Natural killer cell treated with Interleukin-12 subunit alpha and Interleukin-12 subunit beta and Interleukin-15 and Interleukin-18, amount 100 ng/mL, for 72 hours (primary cell): ENCODE results near the gene ADRA2C. TPM values are rescaled to one million over a fixed set of nuclear protein-coding genes. Genes with fewer than 3 reads are reported as not detected.
A peak's percentile ranks its signal among the peaks of the same experiment; 100 is the strongest.

Experiments
- ATAC-seq, 2 donors: fragments of 150-1000 bp; cut with Tn5 transposase in 1 of 2; sonication (Bioruptor Pico), chemical (Tn5 transposase) in 1 of 2; 2 replicates each; pipeline ENCODE4 v1.10.0; 2021
- DNase-seq: peaks from one replicate; pipeline ENCODE4 v3.0.0; 2022; ENCODE audit warnings: low spot score
- H3K27ac Mint-ChIP-seq, 2 donors: 1 replicate in 1 of 2; 2 replicates in 1 of 2; pipeline ENCODE4 v1.8.0; 2022; ENCODE audit warnings: mixed read lengths in 2 of 2, mild to moderate bottlenecking in 1 of 2, moderate library complexity in 1 of 2
- H3K27me3 Mint-ChIP-seq, 2 donors: 1 replicate in 1 of 2; 2 replicates in 1 of 2; pipeline ENCODE4 v1.8.0; 2022; ENCODE audit warnings: mixed read lengths in 2 of 2
- H3K36me3 Mint-ChIP-seq: one replicate; pipeline ENCODE4 v1.8.0; 2022; ENCODE audit warnings: mixed read lengths
- H3K4me1 Mint-ChIP-seq, 2 donors: 1 replicate in 1 of 2; 2 replicates in 1 of 2; pipeline ENCODE4 v1.8.0; 2022; ENCODE audit warnings: low read depth in 2 of 2, mixed read lengths in 2 of 2, mild to moderate bottlenecking in 1 of 2
- H3K4me3 Mint-ChIP-seq: one replicate; pipeline ENCODE4 v1.8.0; 2022; ENCODE audit warnings: mixed read lengths
- H3K9me3 Mint-ChIP-seq: 2 replicates; pipeline ENCODE4 v1.8.0; 2022; ENCODE audit warnings: mixed read lengths
- total RNA-seq, 2 donors: library from RNA; stranded (reverse); gene quantifications; one replicate each; pipeline ENCODE4 v1.2.3, GENCODE V29; 2022

ADRA2C gene
- total RNA-seq: not detected

DNA sequence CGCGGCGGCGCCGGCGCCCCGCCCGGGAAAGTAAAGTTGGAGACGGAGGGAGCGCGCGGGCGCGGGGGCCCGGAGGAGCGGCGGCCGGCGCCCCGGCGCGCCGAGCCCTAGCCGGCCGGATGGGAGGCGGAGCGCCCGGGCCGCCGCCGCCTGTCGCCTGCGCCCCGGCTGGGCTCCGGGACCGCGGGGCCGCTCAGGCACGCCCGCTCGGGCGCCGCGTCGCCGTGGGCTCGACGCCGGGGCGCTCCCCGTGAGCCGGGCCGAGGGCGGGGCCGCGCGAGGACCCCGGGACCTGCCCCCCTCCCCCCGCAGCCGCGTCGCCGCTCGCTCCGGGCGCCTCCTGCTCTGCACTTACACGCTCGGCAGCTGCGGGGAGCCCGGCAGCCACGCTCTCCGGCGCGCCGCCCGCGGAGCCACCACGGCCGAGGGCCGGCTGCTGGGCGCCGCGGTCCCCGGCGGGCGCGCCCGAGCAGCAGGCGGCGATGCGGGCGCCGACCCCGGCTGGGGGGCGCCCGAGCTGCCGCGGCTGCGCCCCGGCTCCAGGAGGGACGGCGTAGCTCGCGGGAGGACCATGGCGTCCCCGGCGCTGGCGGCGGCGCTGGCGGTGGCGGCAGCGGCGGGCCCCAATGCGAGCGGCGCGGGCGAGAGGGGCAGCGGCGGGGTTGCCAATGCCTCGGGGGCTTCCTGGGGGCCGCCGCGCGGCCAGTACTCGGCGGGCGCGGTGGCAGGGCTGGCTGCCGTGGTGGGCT lies at the start of gene ADRA2C:
TSS of gene ADRA2C (plus strand) at position 350 of the 749 bp plus-strand sequence. CDS start at position 572, 222 bp downstream.
- H3K9me3 Mint-ChIP-seq: no peaks in the 10 kb centered on the region
- H3K4me3 Mint-ChIP-seq: peak within 1 kb of the TSS; percentile 27
- DNase-seq (no peak), ATAC-seq (no peak)
- no peak within 1 kb of the TSS for H3K27ac Mint-ChIP-seq
- no peaks in the 10 kb centered on the region for H3K36me3 Mint-ChIP-seq
- peaks cover 7 to 13% of the 10 kb centered on the region in 2 donors for H3K27me3 Mint-ChIP-seq
- peaks cover 0 to 7% of the 10 kb centered on the region in 2 donors for H3K4me1 Mint-ChIP-seq

DNA sequence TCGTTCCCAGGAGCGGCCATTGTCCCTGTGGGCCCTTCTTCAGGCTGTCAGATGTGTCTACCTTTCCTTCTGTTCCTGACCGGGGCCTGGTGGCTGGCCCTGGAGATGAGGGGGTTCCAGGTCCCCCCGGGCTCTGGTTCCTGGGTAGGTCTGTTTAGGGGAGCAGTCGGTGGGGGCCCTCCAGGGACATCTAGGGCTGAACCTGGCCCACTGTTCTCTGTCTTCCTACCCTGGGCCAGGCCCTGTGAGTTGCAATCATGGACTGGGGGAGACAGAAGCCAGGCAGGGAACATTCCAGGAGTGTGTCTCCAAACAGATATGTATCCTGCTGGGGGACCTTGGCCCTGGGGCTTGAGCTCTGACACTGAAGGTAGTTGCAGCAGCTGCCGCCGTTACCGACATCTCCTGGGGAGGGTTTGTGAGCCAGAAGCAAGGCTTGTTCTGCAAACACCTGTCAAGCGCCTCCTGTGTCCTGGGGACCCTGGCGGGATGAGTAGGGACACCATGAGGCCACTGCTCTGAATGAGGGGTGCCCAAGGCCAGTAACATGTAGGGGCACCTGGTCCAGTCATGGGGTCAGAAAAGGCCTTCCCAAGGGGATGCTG lies 49.5 kb upstream of the ADRA2C start:
- no peak overlapping the region for H3K27ac Mint-ChIP-seq
- H3K27me3 Mint-ChIP-seq: peaks cover 19 to 27% of the 10 kb centered on the region in 2 donors
- H3K4me3 Mint-ChIP-seq: no peak overlapping the region
- ATAC-seq (no peak), DNase-seq (no peak)
- no peaks in the 10 kb centered on the region for H3K9me3 Mint-ChIP-seq
- H3K36me3 Mint-ChIP-seq: peaks cover 7% of the 10 kb centered on the region
- H3K4me1 Mint-ChIP-seq: no peaks in the 10 kb centered on the region

DNA sequence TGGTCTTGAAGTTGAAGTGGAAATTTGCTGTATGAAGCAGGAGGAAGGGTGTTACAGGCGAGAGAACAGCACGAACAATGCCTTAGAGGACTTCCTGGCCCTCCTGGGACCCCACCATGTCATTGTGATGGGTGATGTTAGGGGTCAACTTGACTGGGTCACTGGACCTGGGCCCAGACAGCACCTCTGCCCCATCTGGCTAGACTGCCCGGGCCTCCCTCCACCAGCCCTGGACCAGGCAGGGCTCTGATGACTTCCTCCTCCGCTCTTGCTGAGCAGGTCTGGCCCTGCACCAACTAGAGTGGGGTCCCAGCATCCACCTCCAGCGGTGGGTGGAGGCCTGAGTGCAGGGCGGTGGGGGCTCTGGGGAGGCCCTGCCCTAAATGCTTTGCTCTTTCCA lies 48.9 kb upstream of the ADRA2C start:
- H3K36me3 Mint-ChIP-seq: peaks cover 7% of the 10 kb centered on the region
- no peak overlapping the region for H3K27ac Mint-ChIP-seq
- H3K9me3 Mint-ChIP-seq: no peaks in the 10 kb centered on the region
- H3K4me3 Mint-ChIP-seq: no peak overlapping the region
- DNase-seq: no peak
- peaks cover 19 to 27% of the 10 kb centered on the region in 2 donors for H3K27me3 Mint-ChIP-seq
- ATAC-seq: no peak
- no peaks in the 10 kb centered on the region for H3K4me1 Mint-ChIP-seq

DNA sequence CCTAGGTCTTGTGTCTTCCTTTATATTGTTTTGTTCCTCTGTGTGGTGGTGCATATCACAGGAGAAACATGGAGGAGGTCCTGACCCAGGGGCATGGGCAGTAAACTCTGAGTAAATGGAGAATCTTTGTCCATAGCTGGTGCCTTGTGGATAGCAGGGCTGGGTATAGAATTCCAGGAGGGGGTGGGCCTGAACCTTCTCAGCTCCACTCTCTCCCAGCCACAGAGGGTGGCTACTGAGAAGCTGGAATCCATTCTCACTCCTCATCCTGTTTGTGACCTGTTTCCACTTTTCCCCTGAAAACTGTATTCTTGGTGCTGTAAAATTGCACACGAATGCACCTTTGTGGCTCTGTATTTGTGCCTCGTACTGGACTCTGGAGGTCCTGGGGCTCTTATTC lies 47.7 kb upstream of the ADRA2C start:
- no peaks in the 10 kb centered on the region for H3K9me3 Mint-ChIP-seq
- DNase-seq (no peak), ATAC-seq (no peak)
- H3K27ac Mint-ChIP-seq: no peak overlapping the region
- no peak overlapping the region for H3K4me3 Mint-ChIP-seq
- no peaks in the 10 kb centered on the region for H3K4me1 Mint-ChIP-seq
- H3K27me3 Mint-ChIP-seq: peaks cover 19 to 27% of the 10 kb centered on the region in 2 donors
- H3K36me3 Mint-ChIP-seq: peaks cover 7% of the 10 kb centered on the region

DNA sequence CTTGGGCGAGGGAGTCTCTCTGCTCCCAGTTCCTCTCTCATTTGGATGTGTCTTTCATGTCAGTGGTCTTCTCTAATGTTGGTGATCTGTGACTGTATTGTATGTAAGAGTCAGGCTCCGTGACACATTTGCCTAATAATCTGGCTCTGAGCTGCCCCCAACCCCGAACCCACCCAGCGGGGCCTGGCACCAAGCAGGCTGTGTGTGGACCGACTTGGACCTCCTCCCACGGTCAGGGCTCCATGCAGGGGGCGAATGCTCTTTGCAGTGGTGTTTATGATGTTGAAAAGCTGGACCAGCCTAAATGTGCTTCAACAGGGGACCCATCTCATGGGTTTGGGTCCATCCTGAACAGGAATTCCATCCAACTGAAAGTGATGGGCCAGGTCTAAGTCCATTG lies 47.0 kb upstream of the ADRA2C start:
- Mint-ChIP-seq H3K27ac (no peak overlapping the region), H3K36me3 (peaks cover 7% of the 10 kb centered on the region), H3K4me1 (no peaks in the 10 kb centered on the region), H3K27me3 (peaks cover 19 to 27% of the 10 kb centered on the region in 2 donors), H3K9me3 (no peaks in the 10 kb centered on the region), H3K4me3 (no peak overlapping the region)
- no peak for ATAC-seq
- DNase-seq: no peak

DNA sequence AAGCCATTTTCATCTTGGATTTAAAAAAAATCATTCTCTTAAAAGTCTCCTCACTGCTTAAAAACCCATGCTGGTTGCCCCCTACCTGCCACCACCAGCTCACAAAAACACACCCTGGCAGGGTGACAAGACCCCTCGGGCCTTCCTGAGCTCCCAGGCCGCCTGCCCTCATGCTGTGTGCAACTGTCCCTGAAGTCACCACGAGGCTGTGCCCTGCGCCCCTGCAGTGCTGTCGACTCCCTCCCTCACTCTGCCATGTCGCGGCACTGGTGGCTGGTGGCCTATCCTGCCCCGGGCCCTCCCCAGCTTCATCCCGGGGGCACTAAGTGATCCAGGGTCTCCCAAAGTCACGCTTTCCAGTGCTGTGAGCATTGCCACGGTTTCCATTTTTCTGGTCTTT lies 46.3 kb upstream of the ADRA2C start:
- Mint-ChIP-seq H3K9me3 (no peaks in the 10 kb centered on the region), H3K4me3 (no peak overlapping the region), H3K4me1 (peaks cover 0 to 3% of the 10 kb centered on the region in 2 donors), H3K27ac (no peak overlapping the region), H3K27me3 (peaks cover 25 to 34% of the 10 kb centered on the region in 2 donors), H3K36me3 (peaks cover 7% of the 10 kb centered on the region)
- no peak for ATAC-seq
- DNase-seq: no peak

DNA sequence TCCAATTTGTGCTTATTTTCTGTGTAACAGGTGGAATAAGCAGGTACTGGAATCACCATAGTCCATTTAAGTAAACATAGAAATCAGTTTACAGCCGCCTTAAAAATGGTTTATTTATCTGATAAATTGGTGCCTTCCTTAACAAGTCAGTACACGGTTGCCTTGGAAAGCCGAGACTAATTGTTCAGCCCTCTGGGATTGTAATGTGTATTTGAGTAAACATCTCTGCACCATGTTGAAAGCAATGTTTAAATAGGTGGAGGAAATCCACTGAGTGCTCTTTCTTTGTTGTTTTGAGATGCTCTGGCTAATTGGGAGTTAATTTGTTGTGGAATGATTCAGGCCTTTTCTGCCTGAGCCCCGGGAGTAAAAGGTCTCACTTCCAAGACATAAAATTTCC lies 45.7 kb upstream of the ADRA2C start:
- H3K4me3 Mint-ChIP-seq: no peak overlapping the region
- ATAC-seq (no peak), DNase-seq (no peak)
- H3K27ac Mint-ChIP-seq: no peak overlapping the region
- H3K9me3 Mint-ChIP-seq: no peaks in the 10 kb centered on the region
- H3K4me1 Mint-ChIP-seq: peaks cover 0 to 3% of the 10 kb centered on the region in 2 donors
- H3K27me3 Mint-ChIP-seq: peaks cover 25 to 35% of the 10 kb centered on the region in 2 donors
- peaks cover 7% of the 10 kb centered on the region for H3K36me3 Mint-ChIP-seq

DNA sequence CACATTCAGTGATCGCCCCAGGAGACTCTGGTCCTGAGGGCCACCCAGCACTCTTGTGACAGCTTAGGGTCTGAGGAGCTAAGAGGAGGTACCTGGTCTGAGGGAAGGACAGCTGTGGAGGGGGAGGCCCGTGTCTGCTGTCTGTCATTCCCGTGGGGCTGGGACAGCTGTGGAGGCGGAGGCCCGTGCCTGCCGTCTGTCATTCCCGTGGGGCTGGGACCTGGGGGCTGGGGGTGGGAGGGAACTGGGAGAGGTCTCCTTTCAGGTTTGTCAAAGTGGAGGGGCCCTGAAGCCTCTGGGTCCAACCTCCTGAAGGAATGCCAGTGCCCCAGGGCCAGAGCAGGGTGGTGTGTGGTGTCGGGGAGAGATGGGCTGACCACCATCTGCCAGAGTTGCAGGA lies 45.0 kb upstream of the ADRA2C start:
- peaks cover 25 to 35% of the 10 kb centered on the region in 2 donors for H3K27me3 Mint-ChIP-seq
- H3K27ac Mint-ChIP-seq: no peak overlapping the region
- no peaks in the 10 kb centered on the region for H3K9me3 Mint-ChIP-seq
- peak in 1 of 2 donors; percentile 17 for ATAC-seq
- H3K36me3 Mint-ChIP-seq: peaks cover 7% of the 10 kb centered on the region
- no peak for DNase-seq
- peaks cover 0 to 3% of the 10 kb centered on the region in 2 donors for H3K4me1 Mint-ChIP-seq
- H3K4me3 Mint-ChIP-seq: no peak overlapping the region

DNA sequence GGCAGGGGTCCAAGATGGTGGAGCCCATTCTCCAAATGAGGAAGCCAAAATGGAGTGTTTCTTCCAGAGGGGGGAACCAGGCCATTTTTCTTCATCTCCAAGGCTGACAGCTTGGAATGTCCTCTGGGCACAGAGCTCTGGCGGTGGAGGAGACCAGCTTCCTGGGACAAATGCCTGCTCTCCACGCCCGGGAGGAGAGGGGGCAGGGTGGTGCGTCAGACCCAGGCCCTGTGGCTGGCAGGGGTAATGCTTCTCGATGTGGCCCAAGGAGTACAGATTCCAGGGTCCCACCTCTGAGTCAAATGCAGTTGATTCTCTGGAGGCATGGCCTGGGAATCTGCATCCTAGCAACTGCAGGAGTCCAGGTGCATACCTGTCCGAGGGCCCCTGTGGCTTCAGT lies 44.6 kb upstream of the ADRA2C start:
- Mint-ChIP-seq H3K36me3 (peaks cover 7% of the 10 kb centered on the region), H3K4me1 (peaks cover 0 to 3% of the 10 kb centered on the region in 2 donors), H3K4me3 (no peak overlapping the region), H3K27ac (no peak overlapping the region), H3K9me3 (no peaks in the 10 kb centered on the region), H3K27me3 (peaks cover 25 to 35% of the 10 kb centered on the region in 2 donors)
- ATAC-seq (no peak), DNase-seq (no peak)

DNA sequence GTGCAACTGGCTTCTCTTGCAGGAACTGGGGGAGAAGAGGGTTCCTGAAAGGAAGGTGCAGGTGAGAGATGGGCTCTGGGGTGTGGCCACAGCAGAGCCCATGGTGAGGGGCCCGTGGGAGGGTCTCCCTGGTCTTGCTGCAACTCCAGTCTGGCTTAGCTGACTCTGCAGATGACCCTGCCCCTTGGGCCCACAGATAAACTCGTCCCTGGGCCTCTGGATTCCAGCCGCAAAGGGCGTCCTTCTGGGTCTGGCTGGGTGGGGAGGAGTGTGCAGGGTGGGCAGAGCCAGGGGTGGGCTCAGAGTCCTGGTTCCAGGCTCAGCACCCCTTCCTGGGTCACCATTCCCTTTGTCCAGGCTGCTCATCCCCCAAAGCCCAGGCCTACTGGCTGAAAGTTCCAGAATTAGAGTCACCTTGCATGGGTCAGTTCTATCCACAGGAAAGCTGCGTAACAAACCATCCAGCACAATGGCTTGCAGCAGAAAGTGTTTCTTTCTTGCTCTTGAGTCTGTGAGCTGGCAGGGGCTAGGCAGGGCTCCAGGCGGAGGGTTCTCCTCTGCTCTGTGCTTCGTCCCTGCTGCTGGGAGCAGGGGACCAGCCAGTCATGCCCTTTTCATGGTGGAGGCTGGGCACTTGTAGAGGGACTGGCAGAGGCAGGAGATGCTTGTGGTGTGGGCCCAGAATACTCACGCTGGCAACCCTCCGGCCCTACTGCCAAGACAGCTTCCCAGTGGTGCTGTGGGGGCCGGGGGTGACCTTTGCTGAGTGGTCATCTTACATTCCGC lies 43.5 kb upstream of the ADRA2C start:
- H3K9me3 Mint-ChIP-seq: no peaks in the 10 kb centered on the region
- H3K27me3 Mint-ChIP-seq: peaks cover 24 to 35% of the 10 kb centered on the region in 2 donors
- H3K4me1 Mint-ChIP-seq: peaks cover 0 to 3% of the 10 kb centered on the region in 2 donors
- peaks cover 7% of the 10 kb centered on the region for H3K36me3 Mint-ChIP-seq
- no peak overlapping the region for H3K27ac Mint-ChIP-seq
- H3K4me3 Mint-ChIP-seq: no peak overlapping the region
- DNase-seq: no peak
- no peak for ATAC-seq

DNA sequence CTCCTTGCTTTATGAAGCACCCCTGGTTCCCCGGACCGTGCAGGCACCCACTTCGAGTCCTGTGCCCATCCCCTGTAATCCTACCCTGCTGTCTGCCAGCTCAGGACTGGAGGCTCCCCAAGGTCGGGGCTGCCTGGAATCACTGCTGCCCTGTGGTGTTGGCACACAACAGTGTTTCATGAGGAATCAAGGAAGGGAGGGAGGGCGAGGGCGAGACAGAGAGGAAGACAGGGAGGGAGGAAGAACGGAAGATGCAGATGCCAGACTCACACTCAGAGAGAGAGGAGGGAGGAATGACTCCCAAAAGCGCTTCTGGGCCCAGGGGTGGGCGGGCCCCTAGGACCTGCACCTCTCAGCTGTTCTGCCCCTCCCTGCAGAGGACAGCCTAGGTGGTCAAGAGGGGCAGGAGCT lies 42.9 kb upstream of the ADRA2C start:
- ATAC-seq (no peak), DNase-seq (no peak)
- Mint-ChIP-seq H3K4me1 (peaks cover 0 to 3% of the 10 kb centered on the region in 2 donors), H3K27me3 (peaks cover 18 to 29% of the 10 kb centered on the region in 2 donors), H3K9me3 (no peaks in the 10 kb centered on the region), H3K4me3 (no peak overlapping the region), H3K27ac (no peak overlapping the region), H3K36me3 (peaks cover 7% of the 10 kb centered on the region)

DNA sequence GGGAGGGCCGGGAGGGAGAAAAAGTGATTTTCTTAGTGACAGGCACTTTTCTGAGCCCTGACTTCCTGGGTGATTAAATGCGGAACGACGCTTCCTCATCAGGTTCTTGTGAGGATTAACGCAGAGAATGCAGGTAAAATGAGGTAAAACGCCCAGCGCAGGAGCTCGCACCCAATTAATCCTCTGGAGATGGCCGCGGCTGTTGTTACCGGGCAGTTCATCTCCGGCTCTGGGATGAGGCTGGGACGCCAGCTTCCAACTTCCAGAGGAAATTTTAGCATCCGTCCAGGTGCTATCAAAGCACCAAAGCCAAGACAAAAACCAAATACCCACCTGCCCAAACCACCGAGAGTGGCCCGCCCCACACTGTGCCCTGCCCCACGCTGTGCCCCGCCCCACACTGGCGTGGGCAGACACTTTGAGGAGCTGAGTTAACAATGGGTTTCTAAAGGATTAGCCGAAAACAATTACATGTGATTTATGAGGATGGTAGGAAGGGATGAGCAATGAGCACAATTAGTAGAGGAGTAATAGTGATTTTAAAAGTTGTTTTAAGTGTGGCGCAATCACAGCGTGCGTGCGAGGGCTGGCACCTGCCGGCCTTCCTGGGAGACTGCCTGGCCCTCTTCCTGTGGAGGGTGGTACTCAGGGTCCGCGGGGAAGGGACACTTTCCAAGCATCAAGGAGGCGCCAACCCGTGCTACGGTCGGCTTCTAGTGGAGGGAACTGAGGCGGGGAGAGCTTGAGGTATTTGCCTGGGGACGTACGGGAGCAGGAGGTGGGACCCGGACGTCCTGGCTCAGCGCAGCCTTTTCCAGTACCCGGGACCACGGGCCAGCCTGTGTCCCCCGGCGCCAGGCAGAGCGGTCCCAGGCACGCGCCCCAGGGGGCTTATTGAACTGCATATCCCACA lies 41.6 kb upstream of the ADRA2C start:
- no peak for DNase-seq
- no peaks in the 10 kb centered on the region for H3K9me3 Mint-ChIP-seq
- ATAC-seq: no peak
- H3K27me3 Mint-ChIP-seq: peaks cover 16 to 17% of the 10 kb centered on the region in 2 donors
- H3K4me1 Mint-ChIP-seq: peaks cover 0 to 3% of the 10 kb centered on the region in 2 donors
- no peak overlapping the region for H3K4me3 Mint-ChIP-seq
- H3K27ac Mint-ChIP-seq: no peak overlapping the region
- H3K36me3 Mint-ChIP-seq: no peaks in the 10 kb centered on the region
